Brain microvascular endothelial cell (primary cell): ENCODE data around the gene NFATC1.

Experiments used
- DNase-seq: peaks from one replicate; pipeline ENCODE4 v3.0.0-alpha.2; 2020
- H3K27ac ChIP-seq: fragments of 250-450 bp; sonication (Bioruptor Pico); 2 replicates; pipeline ENCODE4 v1.5.1; 2020; ENCODE audit warnings: mild to moderate bottlenecking, moderate library complexity
- H3K27me3 ChIP-seq: fragments of 250-450 bp; sonication (Bioruptor Pico); replicated peaks from 2 replicates; pipeline ENCODE4 v1.5.1; 2020; ENCODE audit warnings: mild to moderate bottlenecking
- H3K36me3 ChIP-seq: fragments of 250-450 bp; sonication (Bioruptor Pico); replicated peaks from 2 replicates; pipeline ENCODE4 v1.5.1; 2020; ENCODE audit warnings: mild to moderate bottlenecking
- H3K4me3 ChIP-seq: 2 replicates; pipeline ENCODE4 v1.5.1; 2011; ENCODE audit warnings: low read depth, mild to moderate bottlenecking, control low read depth, low read length, moderate library complexity
- CTCF ChIP-seq: IDR thresholded peaks from 2 replicates; pipeline ENCODE4 v1.5.1; 2011; ENCODE audit warnings: low read depth, mild to moderate bottlenecking, moderate library complexity, low read length, control low read depth, inconsistent platforms; ENCODE audit errors: missing control alignments
- in situ Hi-C: cut with HindIII; loops from 2 replicates; pipeline ENCODE4 v1.10.0; 2017; ENCODE audit warnings: low sequenced_read_pairs, low pct_ligation_motif_present

The NFATC1 gene

GRCh38 chr18:79384834-79385233, 10.9 kb upstream of the NFATC1 start:
- in situ Hi-C loops, result loop anchor here (25.0 kb wide), 1 partner anchor 252 kb away; no protein-coding TSS in a partner anchor
- no peak for TF ChIP-seq CTCF
- Histone ChIP-seq H3K4me3 (no peak overlapping the region), H3K27ac (no peak overlapping the region), H3K27me3 (peaks cover 8% of the 10 kb centered on the region), H3K36me3 (no peaks in the 10 kb centered on the region)
- DNase-seq, result no peak

GRCh38 chr18:79385326-79385707, 10.4 kb upstream of the NFATC1 start:
- Histone ChIP-seq H3K36me3 (no peaks in the 10 kb centered on the region), H3K27me3 (peaks cover 8% of the 10 kb centered on the region), H3K4me3 (no peak overlapping the region), H3K27ac (no peak overlapping the region)
- in situ Hi-C loops, result loop anchor here (25.0 kb wide), 1 partner anchor 252 kb away; no protein-coding TSS in a partner anchor
- no peak for DNase-seq
- no peak for TF ChIP-seq CTCF

GRCh38 chr18:79385708-79386341, 9.9 kb upstream of the NFATC1 start:
- Histone ChIP-seq H3K4me3 (no peak overlapping the region), H3K36me3 (no peaks in the 10 kb centered on the region), H3K27ac (no peak overlapping the region), H3K27me3 (peaks cover 8% of the 10 kb centered on the region)
- no peak for DNase-seq
- in situ Hi-C loops, result loop anchor here (25.0 kb wide), 1 partner anchor 251 kb away; no protein-coding TSS in a partner anchor
- TF ChIP-seq CTCF, result no peak

- TF ChIP-seq CTCF, result no peak
- DNase-seq, result no peak
- in situ Hi-C loops, result loop anchor here (25.0 kb wide), 1 partner anchor 251 kb away; no protein-coding TSS in a partner anchor
- Histone ChIP-seq H3K4me3 (no peak overlapping the region), H3K27me3 (peaks cover 8% of the 10 kb centered on the region), H3K36me3 (no peaks in the 10 kb centered on the region), H3K27ac (no peak overlapping the region)
These were observed 9.2 kb upstream of the NFATC1 start for GRCh38 chr18:79386547-79386946.

- Histone ChIP-seq H3K27ac (no peak overlapping the region), H3K4me3 (no peak overlapping the region), H3K27me3 (peaks cover 10% of the 10 kb centered on the region), H3K36me3 (no peaks in the 10 kb centered on the region)
- DNase-seq, result no peak
- in situ Hi-C loops, result loop anchor here (25.0 kb wide), 1 partner anchor 250 kb away; no protein-coding TSS in a partner anchor
- no peak for TF ChIP-seq CTCF
These were observed 8.5 kb upstream of the NFATC1 start for GRCh38 chr18:79387214-79387613.

- no peak for TF ChIP-seq CTCF
- no peak overlapping the region for H3K4me3 ChIP-seq
- H3K27ac ChIP-seq, result no peak overlapping the region
- in situ Hi-C loops, result loop anchor here (25.0 kb wide), 1 partner anchor 250 kb away; no protein-coding TSS in a partner anchor
- peaks cover 10% of the 10 kb centered on the region for H3K27me3 ChIP-seq
- H3K36me3 ChIP-seq, result no peaks in the 10 kb centered on the region
- no peak for DNase-seq
These were observed 8.1 kb upstream of the NFATC1 start for GRCh38 chr18:79387615-79388014.
